HL-60 (cell line): ENCODE measurements around the gene DLEU7.

Experiments
- DNase-seq, 2 experiments: peaks; one replicate each; pipeline ENCODE4 v3.0.0-alpha.2; 2010 to 2020; ENCODE audit warnings: low read depth in 1 of 2, low spot score in 1 of 2
- H3K27ac ChIP-seq: fragments of 250-450 bp; sonication (Bioruptor Pico); replicated peaks from 2 replicates; pipeline ENCODE4 v1.5.1; 2020; ENCODE audit warnings: mild to moderate bottlenecking, moderate library complexity
- H3K27me3 ChIP-seq: fragments of 250-450 bp; sonication (Bioruptor Pico); 2 replicates; pipeline ENCODE4 v1.5.1; 2021; ENCODE audit warnings: mild to moderate bottlenecking, moderate library complexity; ENCODE audit not compliant: insufficient read depth, poor library complexity, severe bottlenecking
- H3K4me3 ChIP-seq: replicated peaks from 2 replicates; pipeline ENCODE4 v1.5.1; 2011; ENCODE audit warnings: mild to moderate bottlenecking, control low read depth, low read length; ENCODE audit not compliant: insufficient read depth
- CTCF ChIP-seq: IDR thresholded peaks from one replicate; pipeline ENCODE4 v1.5.1; 2011; ENCODE audit warnings: low read length, control low read depth, inconsistent platforms; ENCODE audit not compliant: insufficient read depth
- GABPA ChIP-seq: IDR thresholded peaks from 2 replicates; pipeline ENCODE4 v1.6.1; 2012; ENCODE audit warnings: low read depth
- POLR2AphosphoS5 ChIP-seq: IDR thresholded peaks from 2 replicates; pipeline ENCODE4 v1.6.1; 2012; ENCODE audit warnings: low read depth
- REST ChIP-seq: IDR thresholded peaks from 2 replicates; pipeline ENCODE4 v1.6.1; 2012; ENCODE audit warnings: low read depth; ENCODE audit not compliant: insufficient replicate concordance
- SPI1 ChIP-seq: IDR thresholded peaks from 2 replicates; pipeline ENCODE4 v1.6.1; 2012; ENCODE audit warnings: low read depth, mild to moderate bottlenecking, borderline replicate concordance

The DLEU7 gene

GRCh38 chr13:50841786-50842185, 1.7 kb downstream of the DLEU7 start:
- TF ChIP-seq SPI1: no peak
- TF ChIP-seq GABPA: no peak
- no peak for TF ChIP-seq POLR2AphosphoS5
- TF ChIP-seq REST: no peak
- no peak for TF ChIP-seq CTCF
- H3K27ac ChIP-seq: no peak overlapping the region
- no peak for DNase-seq
- H3K27me3 ChIP-seq: no peaks in the 10 kb centered on the region
- H3K4me3 ChIP-seq: no peak overlapping the region

GRCh38 chr13:50840284-50840683, 3.2 kb downstream of the DLEU7 start:
- TF ChIP-seq CTCF (no peak), REST (no peak), POLR2AphosphoS5 (no peak), SPI1 (no peak), GABPA (no peak)
- Histone ChIP-seq H3K4me3 (no peak overlapping the region), H3K27me3 (no peaks in the 10 kb centered on the region), H3K27ac (no peak overlapping the region)
- DNase-seq: no peak

- Histone ChIP-seq H3K27me3 (no peaks in the 10 kb centered on the region), H3K4me3 (no peak overlapping the region), H3K27ac (no peak overlapping the region)
- TF ChIP-seq SPI1 (no peak), GABPA (no peak), CTCF (no peak), POLR2AphosphoS5 (no peak), REST (no peak)
- DNase-seq: no peak
Measured at GRCh38 chr13:50839828-50840227, 3.7 kb downstream of the DLEU7 start.
